ENCODE data around the gene TMEM150B.

TMEM150B gene

GRCh38 chr19:55325172-55325571 lies at the start of gene TMEM150B:
Gene TMEM150B, minus strand, starts transcription at chr19:55325341. Its CDS starts 4,305 bp downstream, at chr19:55321036.
- no peak for DNase-seq

DNA sequence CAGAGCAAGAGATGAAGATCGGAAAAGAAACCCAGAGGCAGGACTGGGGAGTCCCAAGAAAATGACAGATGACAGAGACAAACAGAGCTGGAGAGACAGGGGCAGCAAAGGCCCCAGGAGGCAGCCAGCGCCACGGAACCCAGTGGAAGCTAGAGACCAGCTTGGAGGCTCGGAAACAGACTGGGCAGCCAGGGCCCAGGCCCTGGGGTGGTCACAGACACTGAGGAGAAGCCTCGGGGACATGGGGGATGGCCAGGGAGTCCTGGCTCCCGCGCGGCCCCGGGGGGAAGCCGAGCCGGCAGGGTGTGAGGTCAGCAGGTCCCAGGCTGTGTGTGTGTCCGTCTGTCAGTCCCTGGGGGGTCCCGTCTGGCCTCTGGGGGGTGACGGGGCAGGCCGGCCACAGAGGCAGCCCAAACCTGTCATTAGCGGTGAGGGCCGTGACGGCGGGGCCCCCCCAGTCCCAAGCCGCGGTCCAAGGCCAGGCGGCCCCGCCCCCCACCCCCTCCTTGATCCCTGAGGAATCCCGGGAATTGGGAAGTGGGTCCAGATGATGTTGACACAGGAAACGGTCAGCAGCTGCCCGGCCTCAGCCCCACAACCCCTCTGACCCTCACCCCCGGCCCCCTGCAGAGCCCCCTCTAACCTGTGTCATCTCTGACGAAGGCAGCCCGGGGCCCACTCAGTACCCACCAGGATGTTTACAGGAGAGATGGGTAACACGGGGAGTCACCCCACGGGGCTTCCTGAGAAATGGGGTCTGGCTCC lies 49.0 kb upstream of the TMEM150B start:
- DNase-seq = no peak

- DNase-seq = no peak
Observed at GRCh38 chr19:55373306-55373992, 48.3 kb upstream of the TMEM150B start.

GRCh38 chr19:55372316-55373081 lies 47.4 kb upstream of the TMEM150B start:
- DNase-seq = no peak

DNA sequence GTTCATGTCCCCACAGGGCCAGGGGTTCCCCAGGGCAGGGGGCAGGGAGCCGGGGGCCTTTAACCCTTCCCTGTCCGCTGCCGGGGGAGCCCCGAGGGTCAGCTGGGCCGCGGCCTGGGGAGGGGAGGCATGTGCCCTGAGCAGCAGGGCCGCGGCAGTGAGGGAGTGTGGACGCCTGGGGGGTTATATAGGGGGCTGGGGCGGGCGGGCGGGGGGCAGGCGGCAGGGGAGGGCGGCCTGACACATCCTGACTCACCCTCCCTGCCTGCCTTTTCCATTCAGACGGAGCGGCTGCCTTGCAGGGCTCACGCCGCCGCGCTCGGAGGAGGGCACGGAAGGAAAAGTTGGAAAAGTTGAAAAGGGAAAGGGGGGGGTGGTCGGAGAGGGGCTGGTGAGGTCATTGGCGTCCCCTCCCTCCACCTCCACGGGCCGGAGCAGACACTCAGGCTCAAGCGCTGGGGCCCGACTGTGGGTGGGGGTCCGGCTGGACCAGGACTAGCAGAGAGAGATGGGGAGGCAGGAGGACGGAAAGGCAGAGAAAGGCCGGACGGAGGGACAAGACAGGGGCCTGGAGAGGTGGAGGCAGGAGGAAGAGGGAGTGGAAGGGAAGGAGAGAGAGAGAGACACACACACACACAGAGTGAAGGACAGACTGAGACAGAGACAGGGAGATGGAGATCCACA lies 45.3 kb upstream of the TMEM150B start, which contains the start of gene IL11:
IL11 (minus strand) TSS at position 159 of the 684 bp plus-strand sequence; CDS start at position 6, 153 bp downstream.
- DNase-seq = no peak

- peak; percentile 23 to 32 for DNase-seq
Observed at GRCh38 chr19:55369653-55370304, 44.6 kb upstream of the TMEM150B start.

DNA sequence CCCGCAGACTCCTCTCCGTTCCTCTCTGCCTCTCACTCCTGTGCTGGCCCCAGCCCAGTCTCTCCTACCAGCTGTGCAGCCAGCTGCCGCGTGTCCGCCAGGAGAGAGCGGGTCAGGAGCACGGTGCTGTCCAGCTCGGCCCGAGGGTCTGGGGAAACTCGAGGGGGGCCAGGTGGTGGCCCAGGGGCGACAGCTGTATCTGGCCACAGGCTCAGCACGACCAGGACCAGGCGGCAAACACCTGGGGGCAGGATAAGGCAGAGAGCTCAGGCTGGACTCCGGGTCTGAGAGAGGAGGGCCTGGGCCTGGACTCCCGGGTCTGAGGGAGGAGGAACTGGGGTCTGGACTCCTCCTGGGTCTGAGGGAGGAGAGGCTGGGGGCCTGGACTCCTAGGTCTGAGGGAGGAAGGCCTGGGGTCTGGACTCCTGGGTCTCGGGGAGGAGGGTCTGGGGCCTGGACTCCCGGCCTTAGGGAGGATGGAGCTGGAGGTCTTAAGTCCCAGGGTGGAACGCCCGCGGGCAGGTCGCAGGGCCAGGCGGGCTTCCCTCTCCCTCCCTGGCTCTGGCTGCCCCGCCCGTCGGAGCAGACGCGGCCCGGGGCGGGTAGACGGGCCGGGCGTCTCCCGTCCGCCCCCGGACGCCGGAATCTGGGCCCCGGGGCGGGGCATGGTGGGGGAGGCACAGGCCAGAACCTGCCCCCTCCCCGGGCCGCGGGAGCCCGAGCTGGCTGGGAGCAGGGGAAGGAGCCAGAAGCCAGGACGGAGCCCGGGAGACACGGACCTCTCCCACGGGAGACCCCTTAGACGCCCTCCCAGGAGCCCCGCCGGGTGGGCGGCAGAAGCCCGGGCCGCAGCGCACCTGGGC lies 43.8 kb upstream of the TMEM150B start:
- DNase-seq = peak in 1 of 2 donors; percentile 19

DNA sequence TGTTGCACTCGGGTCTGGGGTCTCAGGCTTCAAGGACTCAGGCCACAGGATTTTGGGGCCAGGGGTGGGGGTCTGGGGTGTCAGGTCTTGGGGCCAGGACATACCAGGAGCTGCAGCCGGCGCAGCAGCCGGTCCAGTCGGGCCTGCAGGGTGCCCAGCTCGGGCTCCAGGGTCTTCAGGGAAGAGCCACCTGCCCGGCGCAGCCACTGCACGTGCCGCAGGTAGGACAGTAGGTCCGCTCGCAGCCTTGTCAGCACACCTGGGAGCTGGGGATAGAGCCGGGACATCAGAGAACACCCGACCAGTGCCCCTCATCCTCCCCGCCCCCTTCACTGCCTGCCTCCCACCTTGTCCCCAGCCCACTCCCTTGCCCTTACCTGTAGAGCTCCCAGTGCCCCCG lies 43.0 kb upstream of the TMEM150B start:
- DNase-seq = no peak

- no peak for DNase-seq
Observed at GRCh38 chr19:55366790-55367189, 41.6 kb upstream of the TMEM150B start.

- no peak for DNase-seq
Observed at GRCh38 chr19:55365964-55366363, 40.8 kb upstream of the TMEM150B start.

DNA sequence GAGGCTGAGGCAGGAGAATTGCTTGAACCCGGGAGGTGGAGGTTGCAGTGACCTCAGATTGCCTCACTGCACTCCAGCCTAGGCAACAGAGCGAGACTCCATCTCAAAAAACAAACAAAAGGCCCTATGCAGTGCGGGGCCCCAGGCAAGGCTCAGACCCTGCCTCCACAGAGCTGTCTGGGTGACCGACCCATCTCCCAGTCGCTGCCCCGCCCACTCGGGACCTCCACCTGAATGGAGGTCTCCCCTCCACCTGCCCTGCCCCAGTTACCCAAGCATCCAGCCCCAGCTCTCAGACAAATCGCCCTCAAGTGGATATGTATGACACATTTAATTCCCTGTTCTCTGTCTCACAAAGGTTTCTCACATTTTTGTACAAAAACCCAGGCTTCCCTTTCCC lies 40.1 kb upstream of the TMEM150B start:
- no peak for DNase-seq

DNA sequence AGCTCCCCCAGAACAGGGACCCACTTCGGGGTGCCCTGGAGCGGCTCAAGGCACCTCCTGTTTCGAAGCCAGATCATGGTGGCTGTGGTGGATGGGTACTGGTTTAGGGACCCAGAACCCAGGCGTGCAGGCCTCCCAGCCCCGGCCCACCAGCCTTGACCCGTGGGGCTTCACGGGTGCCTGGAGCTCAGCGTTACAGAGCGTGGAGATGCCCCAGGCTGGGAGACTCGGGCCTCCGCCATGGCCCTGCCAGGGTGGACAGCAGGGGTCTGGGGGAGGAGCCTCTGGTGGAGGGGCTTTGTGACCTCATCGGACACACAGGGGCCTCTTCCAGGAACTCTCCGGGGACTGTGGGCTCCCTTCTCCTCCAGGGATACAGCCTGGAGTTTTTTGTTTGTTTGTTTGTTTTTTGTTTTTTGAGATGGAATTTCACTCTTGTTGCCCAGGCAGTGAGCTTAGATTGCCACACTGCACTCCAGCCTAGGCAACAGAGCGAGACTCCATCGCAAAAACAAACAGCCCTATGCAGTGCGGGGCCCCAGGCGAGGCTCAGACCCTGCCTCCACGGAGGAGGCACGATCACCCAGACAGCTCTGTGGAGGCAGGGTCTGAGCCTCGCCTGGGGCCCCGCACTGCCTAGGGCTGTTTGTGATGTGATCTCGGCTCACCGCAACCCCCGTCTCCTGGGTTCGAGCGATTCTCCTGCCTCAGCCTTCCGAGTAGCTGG lies 38.0 kb upstream of the TMEM150B start, which contains the start of gene GARIN5B:
GARIN5B (minus strand) TSS at position 271 of the 727 bp plus-strand sequence; CDS start at position 77, 194 bp downstream.
- DNase-seq = no peak

- no peak for DNase-seq
Observed at GRCh38 chr19:55362174-55362989, 37.2 kb upstream of the TMEM150B start.

- no peak for DNase-seq
Observed at GRCh38 chr19:55360902-55361301, 35.8 kb upstream of the TMEM150B start.

GRCh38 chr19:55358943-55359908 lies 34.1 kb upstream of the TMEM150B start:
- DNase-seq = no peak

DNA sequence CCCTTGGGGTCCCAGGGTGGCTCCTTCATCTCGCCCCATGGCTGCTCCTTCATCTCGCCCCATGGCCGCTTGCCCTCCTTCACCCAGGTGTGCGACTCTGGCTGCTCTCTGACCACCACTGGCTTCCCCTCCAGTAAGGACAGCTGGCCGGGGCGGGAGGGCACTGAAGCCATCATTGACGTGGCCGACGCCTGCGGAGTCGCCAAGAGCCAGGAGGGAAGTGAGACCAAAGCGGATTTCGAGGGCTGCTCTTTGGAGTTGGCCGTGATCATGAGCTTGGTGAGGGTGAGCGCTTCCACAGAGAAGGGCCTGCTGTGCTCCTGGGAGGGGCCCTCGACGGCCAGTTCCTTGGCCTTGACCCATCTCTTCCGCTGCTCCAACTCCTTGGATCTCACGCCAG lies 33.4 kb upstream of the TMEM150B start:
- no peak for DNase-seq

DNA sequence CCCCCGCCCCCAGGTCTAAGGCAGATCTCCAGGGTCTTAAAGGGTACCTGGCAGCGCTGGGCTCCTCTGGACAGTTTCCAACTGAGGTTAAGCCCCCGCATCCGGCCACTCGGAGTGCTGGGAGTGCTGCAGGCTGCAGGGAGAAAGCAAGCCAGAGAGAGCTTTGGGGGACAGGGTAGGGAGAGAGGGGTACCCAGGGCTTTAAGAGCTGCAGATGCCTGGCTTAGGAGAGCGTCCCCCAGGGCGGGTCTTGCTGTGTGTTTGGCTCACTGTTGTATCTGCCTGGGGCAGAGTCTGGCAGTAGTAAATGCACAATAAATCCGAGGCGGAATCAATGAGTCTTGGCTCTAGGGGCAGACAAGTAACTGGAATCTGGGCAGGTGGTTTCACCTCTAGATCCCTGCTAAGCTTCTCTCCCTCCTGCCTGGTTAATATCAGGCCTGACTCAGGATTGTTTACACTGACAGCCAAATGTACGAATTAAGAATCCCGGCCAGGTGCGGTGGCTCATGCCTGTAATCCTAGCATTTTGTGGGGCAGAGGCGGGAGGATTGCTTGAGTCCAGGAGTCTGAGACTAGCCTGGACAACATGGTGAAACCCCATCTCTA lies 30.2 kb upstream of the TMEM150B start:
- DNase-seq = no peak

- DNase-seq = no peak
Observed at GRCh38 chr19:55354698-55355212, 29.6 kb upstream of the TMEM150B start, which contains the start of gene COX6B2. Gene COX6B2, minus strand, starts transcription at chr19:55354719. Its CDS starts 198 bp downstream, at chr19:55354521.

Data from activated CD4-positive, alpha-beta T cell treated with anti-CD3 and anti-CD28 coated beads for 4 hours (primary cell).